NAMALWA (cell line): ENCODE measurements around the gene TUNAR.
A peak's percentile ranks its signal among the peaks of the same experiment; 100 is the strongest.

Experiments used
- DNase-seq: peaks from one replicate; pipeline ENCODE4 v3.0.0-alpha.2; 2015; ENCODE audit warnings: low spot score

Gene TUNAR

DNA sequence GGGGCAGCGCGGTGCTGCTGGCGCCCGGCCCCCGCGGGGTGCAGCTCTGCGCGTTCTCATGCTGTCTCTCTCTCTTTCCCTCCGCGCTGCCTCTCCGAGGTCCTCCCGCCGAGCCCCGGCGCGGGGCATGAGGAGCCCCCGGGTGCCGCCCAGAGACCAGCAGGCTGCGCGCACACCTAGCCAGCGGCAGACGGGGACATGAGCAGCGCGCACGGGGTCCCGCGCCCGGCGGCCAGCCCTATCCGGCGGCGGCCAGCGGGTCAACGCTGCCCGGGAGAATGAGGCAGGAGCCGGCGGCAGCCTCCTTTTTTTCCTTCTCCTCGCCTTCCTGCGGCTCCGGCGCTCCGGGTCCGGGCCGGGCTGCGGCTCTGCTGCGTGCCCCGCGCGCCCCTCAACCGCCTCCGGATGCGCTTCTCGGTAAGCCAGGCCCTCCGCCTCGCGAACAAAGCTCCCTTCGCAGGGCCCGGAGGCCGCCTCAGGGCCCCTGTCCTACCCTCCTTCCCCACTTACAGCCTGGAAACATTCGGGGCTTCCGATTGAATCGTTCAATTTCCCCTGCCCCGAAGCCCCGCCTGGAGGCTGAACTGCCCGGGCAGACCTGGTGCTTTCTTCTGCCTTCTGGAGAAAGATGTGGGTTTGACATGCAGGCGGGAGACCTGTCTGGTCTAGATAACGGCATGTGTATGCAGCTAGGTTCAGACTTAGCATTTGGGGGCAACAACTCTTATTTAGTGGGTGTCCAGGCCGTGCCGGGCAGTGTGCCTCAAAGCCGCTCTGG, at the start of gene TUNAR:
TSS of gene TUNAR (plus strand) at position 72 of the 778 bp plus-strand sequence.
- no peak for DNase-seq

DNA sequence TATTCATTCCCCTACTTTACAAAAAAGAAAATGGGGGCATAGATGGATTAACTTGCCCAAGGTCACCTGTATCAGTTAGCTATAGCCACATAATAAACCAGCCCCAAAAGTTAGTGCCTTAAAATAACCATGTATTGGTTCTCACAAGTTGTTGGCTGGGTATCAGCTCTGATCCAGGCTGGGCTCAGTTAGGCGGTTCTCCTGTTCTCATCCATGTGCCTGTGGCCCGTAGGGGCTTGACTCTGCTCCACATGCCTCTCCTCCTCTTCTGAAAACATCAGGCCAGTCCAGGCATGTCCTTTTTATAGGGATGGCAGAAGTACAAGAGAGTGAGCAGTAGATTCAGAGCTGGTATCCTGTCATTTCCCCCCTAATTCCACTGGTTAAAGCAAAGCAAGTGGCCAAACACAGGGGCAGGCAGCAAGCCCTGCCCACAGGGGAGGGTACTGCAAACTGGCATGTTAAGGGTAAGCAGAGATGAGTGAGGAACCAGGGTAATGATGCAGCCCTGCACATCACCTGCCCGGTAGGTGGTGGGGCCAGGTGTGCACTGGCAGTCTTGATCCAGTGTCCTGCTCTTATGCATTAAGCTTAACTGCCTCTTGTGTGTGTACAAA, 47.9 kb upstream of the TUNAR start:
- DNase-seq: no peak

DNA sequence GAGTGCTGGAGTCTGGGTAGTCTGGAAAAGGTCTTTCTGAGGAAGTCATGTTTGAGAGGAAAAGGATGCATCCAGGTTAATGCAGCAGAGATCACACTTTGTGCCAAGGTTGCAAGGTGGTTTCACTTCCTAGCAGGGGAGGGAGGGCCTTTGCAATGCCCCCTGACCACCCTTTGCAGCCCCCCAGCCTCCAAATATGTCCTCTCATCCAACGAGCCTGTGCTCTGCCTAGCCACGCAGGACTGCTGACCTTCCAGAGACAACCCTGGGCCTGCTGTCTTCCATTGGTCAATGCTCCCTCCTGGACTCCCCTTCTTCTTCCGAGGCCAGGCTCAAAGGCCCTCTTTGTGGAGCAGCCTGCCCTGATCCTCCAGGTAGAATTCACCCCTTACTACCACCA, 47.3 kb upstream of the TUNAR start:
- DNase-seq: no peak

DNA sequence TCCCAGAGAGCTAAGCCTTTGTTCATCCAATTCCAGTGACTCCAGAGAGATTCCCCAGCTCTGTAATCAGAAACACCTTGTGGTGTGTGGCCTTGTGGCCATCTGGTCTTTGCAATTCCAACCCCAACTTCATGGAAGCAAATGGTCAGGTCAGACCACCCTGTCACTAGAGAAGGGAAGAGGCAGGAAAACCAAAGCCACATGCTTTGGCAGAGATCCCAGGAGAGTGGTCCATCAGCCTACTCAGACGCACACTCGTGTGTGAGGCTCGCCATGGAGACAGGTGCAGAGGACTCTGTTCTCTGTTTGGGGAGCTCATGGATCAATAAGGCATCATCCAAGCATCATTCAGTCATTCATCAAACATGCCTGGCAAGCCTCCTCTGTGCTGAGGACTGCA, 46.2 kb upstream of the TUNAR start:
- no peak for DNase-seq

DNA sequence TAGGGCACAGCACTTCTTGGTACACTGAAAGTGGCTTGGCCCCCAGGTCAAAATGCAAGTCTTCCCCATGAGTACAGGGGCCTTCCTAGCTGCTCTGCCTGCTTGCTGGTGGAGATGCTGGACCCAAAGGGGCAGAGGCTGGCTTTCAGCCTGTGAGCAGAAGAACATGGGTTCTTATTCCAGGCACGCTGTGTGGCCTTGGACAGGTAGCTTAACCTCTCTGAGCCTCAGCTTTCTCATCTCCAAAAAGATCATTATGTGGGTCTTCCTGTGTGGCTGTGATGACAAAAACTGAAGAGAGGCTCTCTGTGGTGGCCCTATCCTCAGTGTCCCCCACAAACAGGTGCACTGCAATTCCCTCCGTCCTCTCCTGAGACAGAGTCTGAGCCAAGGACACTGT, 45.6 kb upstream of the TUNAR start:
- DNase-seq: no peak

DNA sequence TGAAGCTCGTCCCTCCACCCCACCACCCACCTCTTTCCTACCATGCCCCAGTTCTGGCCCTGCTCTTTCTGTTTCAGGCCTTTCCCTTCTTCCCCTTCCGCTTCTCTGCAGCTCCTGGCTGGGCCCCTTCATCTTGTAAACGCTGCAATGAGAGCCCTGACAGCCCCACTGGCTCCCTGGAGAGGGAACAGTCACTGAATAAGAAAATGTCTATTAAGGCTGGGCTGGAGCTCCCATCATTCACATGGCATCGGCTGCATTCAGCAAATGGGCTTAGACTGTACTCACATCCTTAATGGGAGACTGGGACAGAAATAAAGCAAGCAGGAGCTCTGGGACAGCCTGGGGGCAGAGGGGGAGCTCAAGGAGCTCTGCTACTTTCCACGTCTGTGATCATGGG, 45.2 kb upstream of the TUNAR start:
- DNase-seq: no peak

DNA sequence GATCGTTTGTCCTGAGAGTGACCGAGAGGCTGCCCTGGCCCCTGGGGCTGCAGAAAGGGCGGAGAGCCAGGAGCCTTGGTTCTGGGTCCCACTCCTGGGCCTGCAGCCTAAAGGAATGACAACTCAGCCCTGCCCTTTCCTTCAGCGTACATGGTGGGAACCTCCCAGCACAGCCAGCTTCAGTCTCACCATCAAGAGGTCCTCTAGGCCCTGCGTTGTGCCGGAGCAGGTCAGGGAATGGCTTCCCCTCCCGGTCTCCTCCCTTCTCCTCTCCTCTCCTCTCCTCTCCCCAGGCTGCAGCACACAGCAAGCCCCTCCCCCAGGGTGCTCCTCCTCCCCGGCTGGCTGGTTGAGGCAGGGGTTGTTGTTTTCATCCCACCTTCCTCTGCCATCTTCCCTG, 44.6 kb upstream of the TUNAR start:
- DNase-seq: no peak

DNA sequence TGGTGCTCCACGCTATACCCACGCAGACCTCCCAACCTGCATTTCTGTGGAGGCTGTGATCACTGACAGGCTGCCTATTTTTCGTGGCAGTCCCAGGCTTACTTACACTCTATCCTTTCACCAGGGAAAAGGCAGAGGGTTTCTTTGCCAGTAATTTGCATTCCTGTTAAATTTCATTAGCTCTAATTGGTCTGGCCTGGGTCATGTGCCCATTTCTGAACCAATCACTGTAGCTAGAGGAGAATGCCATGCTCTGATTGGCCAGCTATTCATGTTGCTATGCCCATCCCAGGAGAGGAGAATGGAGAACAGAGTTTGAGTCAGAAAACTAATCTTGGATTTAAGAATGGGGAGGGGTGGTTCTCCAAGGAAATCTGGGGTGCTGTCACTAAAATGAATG, 43.2 kb upstream of the TUNAR start:
- peak; percentile 65 for DNase-seq

DNA sequence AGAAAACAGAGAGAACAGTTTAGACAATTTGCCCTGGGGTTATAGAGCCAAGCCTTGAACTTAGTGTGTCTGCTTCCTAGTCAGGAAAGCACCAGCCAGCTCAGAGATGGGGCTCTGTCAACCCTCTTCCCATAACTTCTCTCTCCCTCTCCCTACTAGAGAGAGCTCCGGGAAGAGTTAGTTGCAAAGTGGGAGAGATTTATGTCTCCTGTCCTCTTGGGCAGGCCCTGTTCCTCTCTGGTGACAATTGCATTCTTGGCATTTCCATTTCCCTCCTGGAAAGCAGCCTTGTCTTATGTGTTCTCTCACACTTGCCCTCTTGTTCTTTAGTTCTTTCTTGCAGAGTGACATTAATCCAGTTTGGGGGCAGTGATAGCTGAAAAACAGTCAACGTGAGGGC, 42.1 kb upstream of the TUNAR start:
- no peak for DNase-seq

DNA sequence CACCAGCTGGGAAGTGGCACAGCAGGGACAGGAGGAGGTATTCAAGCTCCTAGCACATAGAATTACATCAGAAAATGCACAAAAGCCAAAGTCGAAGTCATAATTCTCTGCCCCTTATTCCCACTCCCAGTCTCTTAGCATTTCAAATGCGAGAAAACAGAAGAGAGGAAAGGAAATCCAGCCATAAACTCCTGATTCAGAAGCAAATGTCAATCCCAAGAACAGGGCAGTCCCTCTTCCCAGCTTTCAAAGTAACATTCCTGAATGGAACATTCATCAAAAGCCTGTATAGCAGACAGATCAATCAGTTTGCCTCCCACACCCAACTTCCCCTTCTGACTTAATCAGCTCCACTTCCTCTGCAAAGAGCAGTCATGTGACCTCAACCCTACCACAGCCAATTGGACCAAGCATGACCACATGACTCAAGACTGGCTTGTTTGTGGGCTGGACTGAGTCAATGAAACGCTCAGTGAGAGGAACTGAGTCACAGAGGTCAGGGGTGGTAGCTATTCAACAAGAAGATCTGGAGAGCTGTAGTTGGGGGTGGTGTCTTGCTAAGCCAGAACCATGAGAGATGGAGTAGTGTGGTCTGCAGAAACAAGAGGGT, 41.4 kb upstream of the TUNAR start:
- peak; percentile 50 for DNase-seq

DNA sequence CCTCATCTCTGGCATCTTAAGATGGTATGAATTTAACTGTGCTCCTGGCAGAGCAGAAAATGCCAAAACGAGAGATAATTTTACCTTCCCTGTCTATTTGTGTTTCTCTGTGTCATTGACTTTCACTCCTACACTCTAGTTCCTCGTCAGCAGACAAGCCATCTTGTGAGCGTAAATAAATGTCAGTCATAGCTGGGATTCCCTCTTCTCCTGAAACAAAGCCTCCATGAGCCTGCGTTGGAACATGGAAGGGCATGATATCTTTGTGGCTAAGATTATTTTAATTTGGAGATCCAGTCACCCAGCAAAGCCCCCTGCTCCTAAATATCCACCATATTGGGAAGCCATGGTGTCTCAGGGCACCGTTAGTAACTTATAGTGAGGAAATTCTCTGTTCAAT, 37.8 kb upstream of the TUNAR start:
- no peak for DNase-seq

DNA sequence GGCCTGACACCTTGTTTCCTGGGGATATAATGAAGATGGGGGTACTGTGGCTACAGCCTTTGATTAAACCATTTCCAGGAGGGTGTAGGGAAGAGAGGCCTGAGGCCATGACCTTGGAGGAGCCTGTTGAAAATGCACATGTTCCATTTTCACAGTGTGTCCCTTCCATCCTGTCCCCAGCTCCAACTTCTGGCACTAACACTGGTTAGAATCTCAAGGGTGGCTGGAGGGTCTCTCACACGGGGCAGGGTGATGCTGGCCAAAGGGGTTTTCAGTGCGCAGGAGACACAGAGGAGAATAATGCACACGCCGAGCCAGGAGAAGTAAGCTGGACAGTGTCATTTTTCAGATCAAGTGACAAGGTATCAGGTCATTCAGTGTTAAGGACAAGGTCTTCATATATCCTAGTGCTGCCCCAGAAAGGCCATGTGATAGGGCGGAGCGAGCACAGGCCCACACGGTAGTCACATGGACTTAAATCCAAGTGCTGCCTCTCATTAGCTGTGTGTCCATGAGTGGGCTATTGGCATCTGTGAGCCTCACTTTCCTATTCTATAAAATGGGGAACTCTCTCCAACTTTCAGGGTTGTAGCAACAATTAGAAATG, 36.4 kb upstream of the TUNAR start:
- DNase-seq: no peak

DNA sequence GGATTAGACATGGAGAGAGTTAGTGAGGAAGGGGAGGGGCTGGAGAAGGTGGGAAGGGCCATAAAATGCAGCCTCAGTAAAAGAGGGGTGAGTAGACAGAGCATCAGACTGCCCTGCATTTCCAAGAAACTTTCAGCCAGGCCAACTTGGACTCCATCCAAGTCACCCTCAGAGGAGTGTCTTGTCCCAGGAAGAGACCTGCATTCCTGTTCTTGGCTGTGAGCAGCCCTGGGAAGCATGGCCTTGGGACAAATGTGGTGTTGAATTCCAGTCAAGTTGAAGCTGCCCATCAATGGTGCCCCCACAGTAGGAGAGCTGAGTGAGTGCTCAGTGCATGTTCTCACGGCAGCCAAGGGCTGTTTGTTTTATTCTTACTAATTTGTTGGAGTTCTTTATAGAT, 35.0 kb upstream of the TUNAR start:
- DNase-seq: no peak

DNA sequence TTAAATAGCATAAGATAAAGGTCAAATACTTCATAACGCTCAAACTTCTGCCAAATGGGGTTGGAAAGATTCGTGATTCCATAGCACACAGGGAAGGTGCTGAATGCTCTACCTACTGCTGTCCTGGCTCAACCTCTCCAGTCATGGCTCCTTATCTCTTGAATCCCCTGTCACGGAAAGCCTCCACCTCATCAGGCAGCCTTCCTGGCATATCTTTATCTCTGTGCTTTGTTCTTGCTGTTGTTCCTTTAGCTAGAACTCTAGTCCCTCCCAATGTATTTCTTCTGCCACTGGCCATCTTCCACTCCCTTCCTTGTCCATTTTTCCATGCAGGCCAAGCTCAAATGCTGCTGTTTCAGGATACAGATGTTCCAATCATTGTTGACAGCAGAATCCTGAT, 26.9 kb upstream of the TUNAR start:
- DNase-seq: no peak

DNA sequence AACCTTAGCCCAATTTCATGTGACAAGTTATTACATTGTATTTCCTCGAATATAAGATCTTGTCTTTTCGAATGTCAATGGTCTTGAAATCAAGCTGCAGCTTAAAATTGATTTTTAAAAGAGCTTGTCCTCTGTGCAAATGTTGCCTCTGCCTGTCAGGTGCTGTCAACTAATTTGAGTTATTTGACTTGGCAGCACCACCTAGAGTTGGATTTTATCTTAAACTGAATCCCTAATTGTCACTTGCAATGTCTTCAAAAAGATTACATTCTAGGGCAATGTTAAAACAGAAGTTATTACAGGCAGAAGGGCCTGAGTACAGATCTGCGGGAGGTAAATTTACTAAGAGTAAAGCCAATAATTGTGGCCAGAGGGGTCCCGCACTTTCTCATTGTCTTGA, 26.2 kb upstream of the TUNAR start:
- peak; percentile 16 for DNase-seq

DNA sequence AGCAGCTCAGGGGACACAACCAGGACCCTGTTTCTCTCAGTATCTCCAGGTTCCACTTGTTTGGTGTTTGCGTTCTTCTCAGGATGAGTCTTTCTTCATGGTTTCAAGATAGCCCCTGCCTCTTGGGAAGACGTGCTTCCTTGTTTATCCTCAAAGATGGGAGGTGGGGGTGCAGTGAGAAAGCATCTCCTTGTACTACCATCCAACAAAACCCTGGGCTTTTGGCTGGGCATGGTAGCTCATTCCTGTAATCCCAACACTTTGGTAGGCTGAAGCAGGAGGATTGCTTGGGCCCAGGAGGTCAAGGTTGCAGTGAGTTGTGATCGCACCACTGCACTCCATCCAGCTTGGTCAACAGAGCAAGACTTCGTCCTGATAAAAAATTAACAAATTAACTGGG, 21.0 kb upstream of the TUNAR start:
- no peak for DNase-seq

DNA sequence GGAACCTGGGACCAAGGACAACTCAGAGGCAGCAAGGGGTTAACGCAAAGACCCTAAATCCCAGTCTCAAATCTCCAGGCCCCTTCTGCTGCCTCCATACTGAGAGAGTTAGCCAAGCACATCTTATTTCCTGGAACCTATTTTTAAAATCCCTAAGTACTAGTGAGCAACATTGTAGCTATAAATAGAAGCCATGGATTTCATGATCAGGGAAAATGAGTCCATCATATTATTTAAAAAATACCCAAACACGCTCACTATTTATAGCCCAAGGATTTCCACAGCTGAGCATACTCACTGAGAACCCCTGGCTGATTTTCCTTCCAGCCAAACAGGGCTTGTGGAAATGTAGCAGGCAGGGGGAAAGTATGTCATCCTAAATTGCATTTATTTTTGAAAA, 19.4 kb upstream of the TUNAR start:
- no peak for DNase-seq

DNA sequence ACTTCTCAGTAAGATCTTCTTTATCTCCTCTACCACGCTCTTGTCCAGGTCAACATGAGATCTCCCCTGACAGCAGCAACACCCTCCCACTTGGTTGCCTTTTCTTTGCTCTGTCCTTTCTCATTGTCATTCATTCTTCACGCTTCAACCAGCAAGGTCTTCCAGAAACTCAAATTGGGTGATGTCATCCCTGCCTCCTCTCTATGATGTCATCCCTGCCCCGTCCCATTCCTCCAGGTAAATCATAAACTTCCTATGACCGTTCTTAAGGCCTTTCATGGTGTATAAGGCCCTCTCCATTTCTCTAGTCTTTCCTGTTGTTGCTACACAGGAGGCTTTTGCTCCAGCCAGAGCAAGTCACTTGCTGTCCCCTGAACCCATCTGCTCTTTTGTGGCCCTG, 17.7 kb upstream of the TUNAR start:
- no peak for DNase-seq

DNA sequence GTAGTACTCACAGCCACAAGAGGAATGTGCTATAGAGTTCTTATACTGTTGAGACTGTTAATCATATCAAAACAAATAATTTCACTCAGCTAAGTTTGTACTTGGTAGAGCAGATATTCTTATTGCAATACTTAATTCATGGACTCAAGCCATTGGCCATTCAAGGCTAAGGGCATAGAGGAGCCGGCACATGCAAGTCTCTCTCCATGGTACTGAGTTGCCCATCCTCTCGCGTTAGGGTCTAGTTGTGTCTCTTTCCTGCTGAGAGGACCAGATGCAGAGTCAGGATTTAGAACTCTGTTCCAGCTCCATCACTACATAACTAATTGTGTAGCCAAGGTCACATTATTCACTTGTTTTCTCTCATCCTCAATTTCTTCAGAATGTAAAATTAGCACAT, 14.4 kb upstream of the TUNAR start:
- peak; percentile 17 for DNase-seq

DNA sequence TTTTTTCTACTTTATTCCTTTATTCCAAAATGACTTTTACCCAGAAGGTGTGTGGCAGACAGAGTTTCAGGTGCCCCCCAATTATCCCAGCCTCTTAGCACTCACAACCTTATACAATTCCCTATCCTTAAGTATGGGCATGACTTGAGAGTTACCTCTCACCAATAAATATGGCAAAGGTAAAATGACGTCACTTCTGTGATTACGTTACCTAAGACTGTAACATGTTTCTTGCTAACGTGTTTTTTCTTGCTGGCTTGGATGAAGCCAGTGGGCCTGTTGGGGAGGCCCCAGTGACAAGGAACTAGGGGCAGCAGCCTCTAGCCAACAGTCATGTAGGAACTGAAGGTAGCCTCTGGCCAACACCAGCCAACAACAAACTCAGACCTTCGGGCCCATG, 13.3 kb upstream of the TUNAR start:
- no peak for DNase-seq

DNA sequence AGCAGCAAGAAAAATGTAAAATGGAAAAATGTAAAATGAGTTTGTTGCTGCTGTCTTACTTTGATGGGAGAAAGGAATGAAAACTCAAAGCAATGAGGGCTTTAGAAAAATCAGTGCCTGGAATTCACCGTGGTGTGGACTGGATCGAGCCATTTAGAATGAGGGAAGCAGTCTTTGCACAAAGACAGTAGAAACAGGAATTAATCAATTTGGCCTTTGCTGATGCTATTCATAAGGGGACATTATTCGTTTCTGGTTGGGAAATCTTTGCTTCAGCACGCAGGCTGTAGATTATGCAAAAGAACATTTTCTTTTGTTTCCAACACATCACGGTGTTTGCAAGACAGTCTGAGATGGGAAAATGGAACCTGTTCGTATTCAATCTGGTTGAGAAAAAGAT, 6.9 kb upstream of the TUNAR start:
- no peak for DNase-seq

DNA sequence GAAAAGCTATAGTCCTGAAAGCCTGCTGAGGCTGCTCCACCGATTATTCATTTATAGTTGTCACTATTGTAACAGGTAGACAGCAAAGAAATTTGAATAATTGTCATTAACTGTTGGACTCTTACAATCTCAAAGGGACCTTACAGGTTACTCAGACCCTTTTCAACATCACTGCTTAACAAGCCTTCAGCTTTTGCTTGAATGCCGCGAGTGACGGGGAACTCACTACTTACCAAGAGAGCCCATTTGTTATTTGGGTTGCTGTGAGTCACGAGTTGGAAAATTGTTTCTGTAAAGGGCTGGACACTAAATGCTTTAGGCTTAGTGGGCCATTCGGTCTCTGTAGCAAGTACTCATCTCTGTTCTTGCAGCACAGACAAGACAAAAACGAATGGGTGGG, 5.9 kb upstream of the TUNAR start:
- no peak for DNase-seq

DNA sequence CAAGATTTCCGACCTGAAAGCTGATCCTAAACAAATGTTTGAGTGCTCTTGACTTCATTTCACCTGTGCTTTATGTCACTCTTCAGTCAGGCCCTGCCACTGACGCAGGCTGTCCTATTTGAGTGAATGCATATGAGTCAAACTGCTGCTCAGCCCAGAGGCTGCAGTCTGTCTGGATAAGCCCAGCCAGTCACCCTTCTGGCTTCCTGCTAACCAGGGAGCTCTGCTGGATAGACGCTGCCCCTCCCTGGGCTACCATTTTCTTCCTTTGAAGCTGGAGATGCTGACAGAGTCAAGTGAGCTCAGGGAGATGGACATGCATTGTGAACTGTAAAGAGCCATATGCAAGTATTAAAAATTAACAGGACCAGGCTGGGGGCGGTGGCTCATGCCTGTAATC, 5.1 kb upstream of the TUNAR start:
- DNase-seq: no peak
